IMR-90 (cell line): ENCODE measurements around the gene TEX38. TPM values are rescaled to one million over a fixed set of nuclear protein-coding genes. Genes with fewer than 3 reads are reported as not detected.

Experiments used
- ATAC-seq: fragments of 200-7000 bp; cut with Tn5 transposase; 2 replicates; pipeline ENCODE4 v1.9.1; 2020; ENCODE audit warnings: low read depth, mild to moderate bottlenecking, moderate library complexity
- BruUV-seq: library from RNA; stranded (reverse); fragments of 400-500 nt; replicated peaks from 2 replicates; lab custom pipeline; 2021; lab: Mats Ljungman, UMichigan
- CTCF ChIA-PET: fragments of 300-600 bp; formaldehyde crosslinking; extraction: SDS; loops from one replicate; lab custom pipeline; 2021; ENCODE audit warnings: antibody characterized with exemption; lab: Yijun Ruan, JAX
- POLR2A ChIA-PET: fragments of 300-600 bp; sonication (Branson Sonifier 250); formaldehyde crosslinking; loops from one replicate; lab custom pipeline; 2022; ENCODE audit warnings: antibody characterized with exemption; ENCODE audit not compliant: unreplicated experiment; lab: Charles Lee
- DNase-seq: peaks from one replicate; pipeline ENCODE4 v3.0.0; 2013
- H2AFZ ChIP-seq: replicated peaks from 2 replicates; pipeline ENCODE3; 2013; ENCODE audit warnings: low read length, mild to moderate bottlenecking; ENCODE audit not compliant: poor library complexity
- H2AK5ac ChIP-seq: 2 replicates; pipeline ENCODE4 v1.6.1; 2013; ENCODE audit warnings: low read depth, low read length, inconsistent platforms
- H2AK9ac ChIP-seq: replicated peaks from 2 replicates; pipeline ENCODE3; 2013; ENCODE audit warnings: mild to moderate bottlenecking, low read depth, low read length, moderate library complexity; ENCODE audit not compliant: poor library complexity
- H2BK120ac ChIP-seq: 2 replicates; pipeline ENCODE4 v1.6.1; 2013; ENCODE audit warnings: low read depth, low read length, inconsistent platforms
- H2BK15ac ChIP-seq: 3 replicates; pipeline ENCODE4 v1.6.1; 2013; ENCODE audit warnings: low read depth, low read length, inconsistent platforms
- H2BK20ac ChIP-seq: 2 replicates; pipeline ENCODE4 v1.6.1; 2013; ENCODE audit warnings: low read depth, mild to moderate bottlenecking, inconsistent platforms, low read length, moderate library complexity
- H2BK5ac ChIP-seq: 2 replicates; pipeline ENCODE4 v1.6.1; 2013; ENCODE audit warnings: mild to moderate bottlenecking, low read depth, low read length, inconsistent platforms; ENCODE audit not compliant: poor library complexity, severe bottlenecking
- H3K14ac ChIP-seq: replicated peaks from 2 replicates; pipeline ENCODE4 v1.6.1; 2013; ENCODE audit warnings: low read depth, low read length, inconsistent platforms
- H3K18ac ChIP-seq: 2 replicates; pipeline ENCODE4 v1.6.1; 2013; ENCODE audit warnings: low read depth, low read length, control low read depth
- H3K23ac ChIP-seq: 2 replicates; pipeline ENCODE4 v1.6.1; 2013; ENCODE audit warnings: low read depth, low read length, inconsistent platforms
- H3K27ac ChIP-seq: 2 replicates; pipeline ENCODE4 v1.5.1; 2013; ENCODE audit warnings: mild to moderate bottlenecking, control low read depth, low read length; ENCODE audit not compliant: insufficient read depth
- H3K27me3 ChIP-seq: 2 replicates; pipeline ENCODE4 v1.6.1; 2013; ENCODE audit warnings: low read length; ENCODE audit not compliant: control insufficient read depth, insufficient read depth
- H3K36me3 ChIP-seq: 2 replicates; pipeline ENCODE4 v1.6.1; 2013; ENCODE audit warnings: low read length, mixed read lengths; ENCODE audit not compliant: control insufficient read depth, insufficient read depth
- H3K4ac ChIP-seq: 2 replicates; pipeline ENCODE4 v1.6.1; 2013; ENCODE audit warnings: low read depth, low read length, inconsistent platforms
- H3K4me1 ChIP-seq: 2 replicates; pipeline ENCODE4 v1.6.1; 2013; ENCODE audit warnings: low read length, mixed read lengths; ENCODE audit not compliant: control insufficient read depth, insufficient read depth
- H3K4me2 ChIP-seq: 2 replicates; pipeline ENCODE4 v1.6.1; 2013; ENCODE audit warnings: low read depth, mild to moderate bottlenecking, control low read depth, low read length, moderate library complexity
- H3K4me3 ChIP-seq: 2 replicates; pipeline ENCODE4 v1.5.1; 2013; ENCODE audit warnings: low read depth, mild to moderate bottlenecking, control low read depth, low read length, moderate library complexity; ENCODE audit not compliant: insufficient read depth
- H3K56ac ChIP-seq: 2 replicates; pipeline ENCODE4 v1.6.1; 2013; ENCODE audit warnings: low read length, inconsistent platforms; ENCODE audit not compliant: insufficient read depth; ENCODE audit errors: extremely low read depth
- H3K79me1 ChIP-seq, 2 experiments: 2 replicates each; pipeline ENCODE4 v1.6.1; 2013; ENCODE audit warnings: low read length in 2 of 2, inconsistent platforms in 1 of 2, low read depth in 1 of 2
- H3K9ac ChIP-seq: 2 replicates; pipeline ENCODE4 v1.6.1; 2013; ENCODE audit warnings: low read depth, low read length, control low read depth
- H3K9me1 ChIP-seq: 2 replicates; pipeline ENCODE4 v1.6.1; 2013; ENCODE audit warnings: low read length, inconsistent platforms; ENCODE audit not compliant: insufficient read depth
- H3K9me3 ChIP-seq: 2 replicates; pipeline ENCODE4 v1.6.1; 2013; ENCODE audit warnings: low read length; ENCODE audit not compliant: control insufficient read depth, insufficient read depth
- H4K20me1 ChIP-seq: 2 replicates; pipeline ENCODE4 v1.6.1; 2013; ENCODE audit warnings: low read length, inconsistent platforms; ENCODE audit not compliant: insufficient read depth
- H4K5ac ChIP-seq: 2 replicates; pipeline ENCODE4 v1.6.1; 2013; ENCODE audit warnings: mild to moderate bottlenecking, low read depth, low read length, control low read depth
- H4K8ac ChIP-seq, 2 experiments: 2 replicates each; pipeline ENCODE4 v1.6.1; 2013; ENCODE audit warnings: low read depth in 2 of 2, low read length in 2 of 2, control low read depth in 1 of 2, inconsistent platforms in 1 of 2
- H4K91ac ChIP-seq: 2 replicates; pipeline ENCODE4 v1.6.1; 2013; ENCODE audit warnings: low read depth, low read length, inconsistent platforms; ENCODE audit not compliant: insufficient read depth
- BHLHE40 ChIP-seq: fragments of 150-350 bp; IDR thresholded peaks from 2 replicates; pipeline ENCODE4 v1.6.1; 2016; ENCODE audit warnings: mild to moderate bottlenecking, low read depth, low read length
- CEBPB ChIP-seq: IDR thresholded peaks from 2 replicates; pipeline ENCODE4 v1.6.1; 2012; ENCODE audit warnings: low read depth, low read length, improper control_type of control experiment
- CHD1 ChIP-seq: IDR thresholded peaks from 2 replicates; pipeline ENCODE4 v1.6.1; 2012; ENCODE audit warnings: low read depth, low read length, improper control_type of control experiment
- FOS ChIP-seq: fragments of 150-350 bp; IDR thresholded peaks from 2 replicates; pipeline ENCODE4 v1.6.1; 2016; ENCODE audit warnings: low read depth, low read length
- NFE2L2 ChIP-seq: fragments of 150-350 bp; IDR thresholded peaks from 2 replicates; pipeline ENCODE4 v1.6.1; 2016; ENCODE audit warnings: low read depth, mild to moderate bottlenecking, low read length
- POLR2A ChIP-seq: IDR thresholded peaks from 2 replicates; pipeline ENCODE4 v1.6.1; 2012; ENCODE audit warnings: mild to moderate bottlenecking, low read depth, low read length
- RAD21 ChIP-seq: IDR thresholded peaks from 2 replicates; pipeline ENCODE4 v1.6.1; 2012; ENCODE audit warnings: low read length, improper control_type of control experiment
- RCOR1 ChIP-seq: IDR thresholded peaks from 2 replicates; pipeline ENCODE4 v1.6.1; 2012; ENCODE audit warnings: mild to moderate bottlenecking, low read length, improper control_type of control experiment; ENCODE audit not compliant: insufficient replicate concordance
- RFX5 ChIP-seq: IDR thresholded peaks from 2 replicates; pipeline ENCODE4 v1.8.0; 2012; ENCODE audit warnings: low read depth, mild to moderate bottlenecking, low read length, moderate library complexity
- SMC3 ChIP-seq: fragments of 150-350 bp; IDR thresholded peaks from 2 replicates; pipeline ENCODE4 v1.6.1; 2016; ENCODE audit warnings: low read depth, mild to moderate bottlenecking, antibody characterized with exemption, low read length, moderate library complexity
- USF2 ChIP-seq: fragments of 150-350 bp; IDR thresholded peaks from 2 replicates; pipeline ENCODE4 v1.6.1; 2017; ENCODE audit warnings: mild to moderate bottlenecking, antibody characterized with exemption, low read length, low read depth
- WGBS, 2 experiments: methylation state at CpG; one replicate each; pipeline versions ENCODE4 v1.1.5 to v1.1.7; 2013; ENCODE audit warnings: missing lambda C conversion rate in 2 of 2; ENCODE audit not compliant: insufficient read length in 1 of 2; ENCODE audit errors: extremely low coverage in 2 of 2; 5-methylcytosine and 5-hydroxymethylcytosine counted together
- dilution Hi-C: fragments of 300-500 bp; cut with HindIII; formaldehyde crosslinking; loops from one replicate; pipeline ENCODE4 v1.14.3; 2018; ENCODE audit warnings: low sequenced_read_pairs; ENCODE audit not compliant: unreplicated experiment
- in situ Hi-C: fragments of 300-500 bp; cut with MboI; formaldehyde crosslinking; loops from 3 replicates; pipeline ENCODE4 v1.14.3; 2019; ENCODE audit warnings: low sequenced_read_pairs, inconsistent platforms, mixed read lengths
- intact Hi-C: fragments of 100-400 bp; cut with micrococcal nuclease; formaldehyde crosslinking; loops from 2 replicates; pipeline ENCODE4 v1.10.0; 2022
- polyA plus RNA-seq, 3 experiments: library from polyadenylated mRNA; depleted of rRNA; stranded (reverse); fragments of >200 nt; gene quantifications; 2 replicates each; pipeline ENCODE4 v1.2.3, GENCODE V29; 2012; ENCODE audit warnings: low replicate concordance in 1 of 3
- total RNA-seq: library from RNA; depleted of rRNA; stranded (reverse); fragments of >200 nt; gene quantifications from 2 replicates; pipeline ENCODE4 v1.2.3, GENCODE V29; 2012
- TF ChIP-seq, protein P1 (sequence below): fragments of 150-350 bp; IDR thresholded peaks from 2 replicates; pipeline ENCODE4 v1.6.1; 2016; ENCODE audit warnings: low read depth, mild to moderate bottlenecking, low read length, moderate library complexity, borderline replicate concordance
- TF ChIP-seq, protein P2 (sequence below): conservative IDR thresholded peaks from 2 replicates; pipeline ENCODE4 v1.5.1; 2012; ENCODE audit warnings: mild to moderate bottlenecking, low read depth, low read length, improper control_type of control experiment

The TEX38 gene
- total and polyA plus RNA-seq, 2 of the 4 experiments (the other 2 are of a cell fraction) = not detected

DNA sequence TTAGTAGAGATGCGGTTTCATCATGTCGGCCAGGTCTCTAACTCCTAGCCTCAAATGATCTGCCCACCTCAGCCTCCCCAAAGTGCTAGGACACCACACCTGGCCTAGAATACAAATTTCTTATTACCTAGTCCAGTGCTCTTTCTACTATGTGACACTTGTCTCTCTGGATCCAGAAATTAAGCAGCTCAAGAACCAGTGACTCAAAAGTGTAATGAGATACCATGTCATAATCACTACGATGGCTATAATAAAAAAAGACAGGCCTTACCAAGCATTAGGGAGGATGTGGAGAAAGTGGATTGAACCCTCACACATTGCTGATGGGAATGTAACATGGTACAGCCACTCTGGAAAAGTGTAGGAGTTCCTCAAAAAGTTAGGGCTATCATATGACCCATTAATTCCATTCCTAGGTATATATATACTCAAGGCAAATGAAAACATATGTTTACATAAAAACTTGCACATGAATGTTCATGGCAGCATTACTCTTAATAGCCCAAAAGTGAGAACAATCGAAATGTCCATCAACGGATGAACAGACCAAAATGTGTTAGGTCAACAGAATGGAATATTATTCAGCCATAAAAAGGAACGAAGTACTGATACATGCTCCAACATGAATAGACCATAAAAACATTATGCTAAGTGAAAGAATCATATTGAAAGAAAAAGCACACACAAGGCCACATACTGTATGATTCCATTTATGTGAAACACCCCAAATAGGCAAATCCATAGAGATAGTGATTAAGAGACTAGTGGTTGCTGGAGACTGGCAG lies 8.3 kb downstream of the TEX38 start:
- Histone ChIP-seq H3K27ac (no peak overlapping the region), H2AFZ (no peak overlapping the region), H3K23ac (no peak overlapping the region), H3K9me1 (no peaks in the 10 kb centered on the region), H2BK15ac (no peak overlapping the region), H3K14ac (no peak overlapping the region), H3K56ac (no peak overlapping the region), H3K4ac (no peak overlapping the region), H3K4me2 (no peak overlapping the region), H3K9ac (no peak overlapping the region), H4K91ac (no peak overlapping the region), H4K20me1 (no peaks in the 10 kb centered on the region), H3K4me3 (no peak overlapping the region), H3K9me3 (no peaks in the 10 kb centered on the region), H4K5ac (no peak overlapping the region), H2BK120ac (no peak overlapping the region), H3K79me1 (no peaks in the 10 kb centered on the region; a peak in 1 of 4 replicates), H3K4me1 (no peaks in the 10 kb centered on the region), H3K18ac (no peak overlapping the region), H2AK5ac (no peak overlapping the region), H2BK5ac (no peak overlapping the region), H3K36me3 (peaks cover 40% of the 10 kb centered on the region), H2BK20ac (no peak overlapping the region), H3K27me3 (no peaks in the 10 kb centered on the region), H4K8ac (no peak overlapping the region), H2AK9ac (no peak overlapping the region)
- no CpG with 5 or more reads among the region's 6 CpGs for WGBS, 2 experiments
- TF ChIP-seq USF2 (no peak), RAD21 (no peak), CEBPB (no peak), CHD1 (no peak), NFE2L2 (no peak), RFX5 (no peak), SMC3 (no peak), POLR2A (no peak), FOS (no peak), RCOR1 (no peak), BHLHE40 (no peak)
- TF ChIP-seq, protein P1, sequence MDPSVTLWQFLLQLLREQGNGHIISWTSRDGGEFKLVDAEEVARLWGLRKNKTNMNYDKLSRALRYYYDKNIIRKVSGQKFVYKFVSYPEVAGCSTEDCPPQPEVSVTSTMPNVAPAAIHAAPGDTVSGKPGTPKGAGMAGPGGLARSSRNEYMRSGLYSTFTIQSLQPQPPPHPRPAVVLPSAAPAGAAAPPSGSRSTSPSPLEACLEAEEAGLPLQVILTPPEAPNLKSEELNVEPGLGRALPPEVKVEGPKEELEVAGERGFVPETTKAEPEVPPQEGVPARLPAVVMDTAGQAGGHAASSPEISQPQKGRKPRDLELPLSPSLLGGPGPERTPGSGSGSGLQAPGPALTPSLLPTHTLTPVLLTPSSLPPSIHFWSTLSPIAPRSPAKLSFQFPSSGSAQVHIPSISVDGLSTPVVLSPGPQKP = no peak
- TF ChIP-seq, protein P2, sequence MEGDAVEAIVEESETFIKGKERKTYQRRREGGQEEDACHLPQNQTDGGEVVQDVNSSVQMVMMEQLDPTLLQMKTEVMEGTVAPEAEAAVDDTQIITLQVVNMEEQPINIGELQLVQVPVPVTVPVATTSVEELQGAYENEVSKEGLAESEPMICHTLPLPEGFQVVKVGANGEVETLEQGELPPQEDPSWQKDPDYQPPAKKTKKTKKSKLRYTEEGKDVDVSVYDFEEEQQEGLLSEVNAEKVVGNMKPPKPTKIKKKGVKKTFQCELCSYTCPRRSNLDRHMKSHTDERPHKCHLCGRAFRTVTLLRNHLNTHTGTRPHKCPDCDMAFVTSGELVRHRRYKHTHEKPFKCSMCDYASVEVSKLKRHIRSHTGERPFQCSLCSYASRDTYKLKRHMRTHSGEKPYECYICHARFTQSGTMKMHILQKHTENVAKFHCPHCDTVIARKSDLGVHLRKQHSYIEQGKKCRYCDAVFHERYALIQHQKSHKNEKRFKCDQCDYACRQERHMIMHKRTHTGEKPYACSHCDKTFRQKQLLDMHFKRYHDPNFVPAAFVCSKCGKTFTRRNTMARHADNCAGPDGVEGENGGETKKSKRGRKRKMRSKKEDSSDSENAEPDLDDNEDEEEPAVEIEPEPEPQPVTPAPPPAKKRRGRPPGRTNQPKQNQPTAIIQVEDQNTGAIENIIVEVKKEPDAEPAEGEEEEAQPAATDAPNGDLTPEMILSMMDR = no peak
- BruUV-seq = no TSS peak
- POLR2A ChIA-PET = no interaction called here
- in situ Hi-C loops (no loop called here), dilution Hi-C loops (no loop called here), intact Hi-C loops (no loop called here)
- ATAC-seq = no peak
- CTCF ChIA-PET = no interaction called here
- DNase-seq = no peak
